Esophagus squamous epithelium (tissue), 5 donors: ENCODE data around the gene EXOC1. TPM values are rescaled to one million over a fixed set of nuclear protein-coding genes. Genes with fewer than 3 reads are reported as not detected.
"Not testable (repeated sequence)": the region's sequence is repeated elsewhere in the genome, so short reads cannot be mapped to it uniquely, and the experiment has no call there.

ENCODE experiments used
- DNase-seq: peaks from one replicate; lab custom pipeline; 2025; lab: John Stamatoyannopoulos, UW
- H3K27ac ChIP-seq, 4 donors: fragments of 200-600 bp; sonication (generic); one replicate each; pipeline ENCODE4 v1.5.1; 2016 to 2019; ENCODE audit warnings: mild to moderate bottlenecking in 1 of 4
- H3K27me3 ChIP-seq, 4 donors: fragments of 200-600 bp; sonication (generic); 1 replicate in 3 of 4; 2 replicates in 1 of 4; pipeline versions ENCODE4 v1.5.1 to v1.6.0; 2017 to 2021; ENCODE audit warnings: antibody characterized with exemption in 1 of 4
- H3K36me3 ChIP-seq, 3 donors: fragments of 200-600 bp; sonication (generic); one replicate each; pipeline ENCODE4 v1.5.1; 2016 to 2019
- H3K4me1 ChIP-seq, 3 donors: fragments of 200-600 bp; sonication (generic); one replicate each; pipeline ENCODE4 v1.5.1; 2017 to 2019
- H3K4me3 ChIP-seq, 4 donors: fragments of 200-600 bp; sonication (generic); 1 replicate in 3 of 4; 2 replicates in 1 of 4; pipeline ENCODE4 v1.5.1; 2016 to 2019; ENCODE audit warnings: mild to moderate bottlenecking in 2 of 4, moderate library complexity in 1 of 4
- H3K9me3 ChIP-seq, 3 donors: fragments of 200-600 bp; sonication (generic); one replicate each; pipeline ENCODE4 v1.5.1; 2016 to 2019
- POLR2A ChIP-seq, 4 donors: fragments of 450-650 bp; IDR thresholded peaks; one replicate each; pipeline ENCODE4 v1.6.1; 2017; ENCODE audit warnings: antibody characterized with exemption in 4 of 4, mild to moderate bottlenecking in 4 of 4, moderate library complexity in 3 of 4
- WGBS, 2 donors: methylation state at CpG; one replicate each; pipeline ENCODE4 v1.1.5; 2018; 5-methylcytosine and 5-hydroxymethylcytosine counted together
- intact Hi-C: fragments of 100-400 bp; cut with DNase I; formaldehyde crosslinking; loops from one replicate; pipeline ENCODE4 v1.15.0; 2022
- total RNA-seq, 4 donors: library from RNA; depleted of rRNA; stranded (reverse); fragments of >200 nt; gene quantifications; one replicate each; pipeline ENCODE4 v1.1.0, GENCODE V29; 2016
- TF ChIP-seq, protein P1 (sequence below), 6 experiments: fragments of 450-650 bp in 4 of 6; fragments of 200-600 bp in 2 of 6; sonication (generic) in 2 of 6; IDR thresholded peaks; one replicate each; pipeline ENCODE4 v1.5.1; 2016 to 2019; ENCODE audit warnings: antibody characterized with exemption in 6 of 6, mild to moderate bottlenecking in 4 of 6, moderate library complexity in 4 of 6
- donor health status: DM: yes; HTN: yes; CAD: no.

Gene EXOC1
- total RNA-seq, 4 donors from 2014 or later = 28.5 to 43.7 (median 41.7) TPM

DNA sequence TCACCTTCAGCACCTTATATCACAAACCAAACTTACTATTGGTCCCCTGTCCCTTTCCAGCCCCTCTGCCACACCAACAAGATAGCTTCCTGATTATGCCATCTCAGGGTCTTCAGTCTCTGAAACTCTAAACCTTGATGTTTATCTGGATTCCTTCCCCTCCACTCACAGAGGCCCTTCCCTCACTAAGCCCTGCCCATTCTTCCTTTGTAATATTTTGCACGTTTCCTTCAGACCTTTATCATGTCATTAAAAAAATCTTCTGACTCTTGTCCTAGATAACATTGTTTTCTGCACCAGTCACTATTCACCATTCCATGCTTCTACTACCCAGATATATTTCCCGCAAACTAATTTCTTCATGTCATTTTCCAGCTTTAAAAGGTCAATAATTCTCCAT, 77.6 kb downstream of the EXOC1 start:
- Histone ChIP-seq H3K4me1 (peaks cover 0 to 4% (median 0%) of the 10 kb centered on the region in 3 donors), H3K27ac (no peak overlapping the region), H3K4me3 (no peak overlapping the region), H3K27me3 (no peaks in the 10 kb centered on the region), H3K36me3 (no peaks in the 10 kb centered on the region), H3K9me3 (peaks cover 0 to under 1% (median 0%) of the 10 kb centered on the region in 3 donors)
- DNase-seq = no peak
- WGBS, 2 donors = 69 to 72% methylated on average over 2 of the region's 2 CpGs
- TF ChIP-seq POLR2A (IDR thresholded peaks at IDR 0.05) = no peak
- TF ChIP-seq, protein P1, sequence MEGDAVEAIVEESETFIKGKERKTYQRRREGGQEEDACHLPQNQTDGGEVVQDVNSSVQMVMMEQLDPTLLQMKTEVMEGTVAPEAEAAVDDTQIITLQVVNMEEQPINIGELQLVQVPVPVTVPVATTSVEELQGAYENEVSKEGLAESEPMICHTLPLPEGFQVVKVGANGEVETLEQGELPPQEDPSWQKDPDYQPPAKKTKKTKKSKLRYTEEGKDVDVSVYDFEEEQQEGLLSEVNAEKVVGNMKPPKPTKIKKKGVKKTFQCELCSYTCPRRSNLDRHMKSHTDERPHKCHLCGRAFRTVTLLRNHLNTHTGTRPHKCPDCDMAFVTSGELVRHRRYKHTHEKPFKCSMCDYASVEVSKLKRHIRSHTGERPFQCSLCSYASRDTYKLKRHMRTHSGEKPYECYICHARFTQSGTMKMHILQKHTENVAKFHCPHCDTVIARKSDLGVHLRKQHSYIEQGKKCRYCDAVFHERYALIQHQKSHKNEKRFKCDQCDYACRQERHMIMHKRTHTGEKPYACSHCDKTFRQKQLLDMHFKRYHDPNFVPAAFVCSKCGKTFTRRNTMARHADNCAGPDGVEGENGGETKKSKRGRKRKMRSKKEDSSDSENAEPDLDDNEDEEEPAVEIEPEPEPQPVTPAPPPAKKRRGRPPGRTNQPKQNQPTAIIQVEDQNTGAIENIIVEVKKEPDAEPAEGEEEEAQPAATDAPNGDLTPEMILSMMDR (IDR thresholded peaks at IDR 0.05) = no peak
- intact Hi-C loops = no loop called here

DNA sequence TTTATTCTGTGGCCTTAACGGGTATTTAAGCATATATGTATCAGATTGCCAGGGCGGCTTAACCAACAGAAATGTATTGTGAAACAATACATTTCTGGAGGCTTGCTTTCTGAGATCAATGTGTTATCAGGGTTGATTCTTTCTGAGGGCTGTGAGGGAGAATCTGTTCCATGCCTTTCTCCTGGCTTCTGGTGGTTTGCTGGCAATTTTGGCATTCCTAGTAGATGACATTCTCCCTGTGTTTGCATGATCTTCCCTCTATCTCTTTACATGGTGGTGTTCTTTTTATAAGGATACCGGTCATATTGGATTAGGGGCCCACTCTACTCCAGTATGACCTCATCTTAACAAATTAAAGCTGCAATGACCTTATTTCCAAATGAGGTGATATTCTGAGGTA, 78.4 kb downstream of the EXOC1 start:
- Histone ChIP-seq H3K36me3 (no peaks in the 10 kb centered on the region), H3K27me3 (no peaks in the 10 kb centered on the region), H3K27ac (no peak overlapping the region), H3K4me1 (peaks cover 0 to 4% (median 0%) of the 10 kb centered on the region in 3 donors), H3K4me3 (no peak overlapping the region), H3K9me3 (peaks cover 0 to 5% (median 0%) of the 10 kb centered on the region in 3 donors)
- intact Hi-C loops = no loop called here
- DNase-seq = no peak
- WGBS, 2 donors = 70 to 74% methylated on average over 3 of the region's 3 CpGs
- TF ChIP-seq POLR2A (IDR thresholded peaks at IDR 0.05) = no peak
- TF ChIP-seq, protein P1 (IDR thresholded peaks at IDR 0.05) = no peak

DNA sequence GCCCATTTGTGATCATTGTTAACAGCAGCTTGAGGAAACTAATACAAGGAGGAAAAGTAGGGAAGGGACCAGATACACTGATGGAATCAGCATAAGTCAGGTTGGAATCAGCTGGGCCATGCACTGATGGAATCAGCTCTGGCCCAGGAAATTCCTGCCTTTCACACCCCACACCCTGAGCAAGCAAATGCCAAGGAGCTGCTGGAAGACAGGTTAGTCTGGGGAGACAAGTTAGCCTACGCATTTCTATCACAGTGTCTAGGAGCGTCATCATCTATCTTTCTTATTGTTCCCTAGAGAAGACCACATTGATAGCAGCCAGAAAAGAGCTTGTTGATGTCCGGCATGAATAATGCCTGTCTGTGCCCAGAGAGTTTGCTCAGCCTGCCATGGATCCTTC, 79.1 kb downstream of the EXOC1 start:
- no peak for DNase-seq
- intact Hi-C loops = no loop called here

DNA sequence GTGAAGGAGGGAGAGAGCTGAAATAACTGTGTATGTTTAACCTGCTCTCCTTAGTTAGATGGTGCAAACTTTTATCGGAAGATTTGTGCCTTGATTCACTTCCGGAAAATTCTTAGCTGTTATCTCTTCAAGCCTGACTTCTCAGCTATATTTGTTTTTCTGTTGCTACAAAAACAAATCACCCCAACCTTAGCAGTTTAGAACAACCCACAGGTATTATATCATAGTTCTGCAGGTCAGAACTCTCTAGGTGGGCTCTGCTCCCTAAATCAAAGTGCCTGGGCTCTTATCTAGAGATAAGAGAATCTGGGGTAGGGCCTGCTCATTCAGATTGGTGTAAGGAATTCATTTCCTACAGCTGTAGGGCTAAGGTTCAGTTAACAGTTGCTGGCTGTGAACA, 80.2 kb downstream of the EXOC1 start:
- Histone ChIP-seq H3K9me3 (peaks cover 0 to 13% (median 7%) of the 10 kb centered on the region in 3 donors), H3K4me1 (peaks cover 0 to 4% (median 0%) of the 10 kb centered on the region in 3 donors), H3K4me3 (no peak overlapping the region), H3K27ac (no peak overlapping the region), H3K27me3 (no peaks in the 10 kb centered on the region), H3K36me3 (peaks cover 0 to 5% (median 0%) of the 10 kb centered on the region in 3 donors)
- DNase-seq = no peak
- no peak for TF ChIP-seq POLR2A (IDR thresholded peaks at IDR 0.05)
- TF ChIP-seq, protein P1 (IDR thresholded peaks at IDR 0.05) = no peak
- whole genome bisulfite sequencing, 2 donors = 43 to 55% methylated on average over 2 of the region's 2 CpGs
- intact Hi-C loops = no loop called here

More for the DNA sequence above, 79.1 kb downstream of the EXOC1 start:
- H3K4me3 ChIP-seq = no peak overlapping the region
- peaks cover 0 to 4% (median 0%) of the 10 kb centered on the region in 3 donors for H3K4me1 ChIP-seq
- TF ChIP-seq POLR2A (IDR thresholded peaks at IDR 0.05) = no peak
- TF ChIP-seq, protein P1 (IDR thresholded peaks at IDR 0.05) = no peak
- no peak overlapping the region for H3K27ac ChIP-seq
- 72 to 73% methylated on average over 3 of the region's 3 CpGs for WGBS, 2 donors
- peaks cover 0 to 11% (median 0%) of the 10 kb centered on the region in 3 donors for H3K9me3 ChIP-seq
- H3K27me3 ChIP-seq = no peaks in the 10 kb centered on the region
- no peaks in the 10 kb centered on the region for H3K36me3 ChIP-seq

DNA sequence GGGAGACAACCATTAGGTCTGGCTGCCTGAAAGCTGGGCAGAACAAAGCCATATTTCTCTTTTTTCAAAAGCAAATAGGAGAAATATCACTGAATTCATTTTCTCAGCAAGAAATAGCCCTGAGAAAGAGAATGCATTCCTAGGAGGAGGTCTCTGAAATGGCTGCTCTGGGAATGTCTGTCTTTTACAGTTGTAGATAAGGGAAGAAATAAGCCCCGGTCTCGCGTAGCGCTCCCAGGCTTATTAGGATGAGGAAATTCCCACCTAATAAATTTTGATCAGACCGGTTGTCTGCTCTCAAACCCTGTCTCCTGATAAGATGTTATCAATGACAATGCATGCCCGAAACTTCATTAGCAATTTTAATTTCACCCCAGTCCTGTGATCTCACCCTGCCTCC, 82.5 kb downstream of the EXOC1 start:
- DNase-seq, H3K27ac ChIP-seq, H3K36me3 ChIP-seq, H3K4me3 ChIP-seq, intact Hi-C loops, H3K27me3 ChIP-seq, H3K4me1 ChIP-seq: not testable (repeated sequence)
- WGBS, 2 donors = 92 to 98% methylated on average over 6 of the region's 6 CpGs
- peaks cover 0 to 13% (median 7%) of the 10 kb centered on the region in 3 donors for H3K9me3 ChIP-seq

DNA sequence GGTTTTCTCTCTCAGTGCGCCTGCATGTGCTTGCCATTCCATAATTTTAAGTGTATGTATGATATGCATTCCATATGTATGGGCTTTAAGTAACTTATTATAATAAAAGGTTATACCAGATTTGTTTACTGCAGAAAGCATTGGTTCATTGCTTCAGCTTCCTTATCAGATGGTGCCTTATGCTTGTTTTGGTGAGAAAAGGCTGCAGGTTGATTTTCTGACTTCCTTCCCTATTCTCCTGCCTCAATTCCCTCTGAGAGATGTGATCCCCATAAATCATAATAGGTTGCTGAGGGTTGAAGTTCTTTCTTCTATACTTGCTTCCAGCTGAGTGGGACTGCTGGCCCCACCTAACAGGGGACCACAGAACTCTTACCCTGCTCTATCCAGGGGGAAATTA, 85.0 kb downstream of the EXOC1 start:
- no peak overlapping the region for H3K27ac ChIP-seq
- no peaks in the 10 kb centered on the region for H3K27me3 ChIP-seq
- H3K9me3 ChIP-seq = peaks cover 0 to 13% (median 7%) of the 10 kb centered on the region in 3 donors
- H3K4me1 ChIP-seq = no peaks in the 10 kb centered on the region
- H3K4me3 ChIP-seq = no peak overlapping the region
- no peak for DNase-seq
- 93 to 100% methylated on average over 1 of the region's 1 CpG for WGBS, 2 donors
- H3K36me3 ChIP-seq = peaks cover 0 to 5% (median 0%) of the 10 kb centered on the region in 3 donors
- TF ChIP-seq, protein P1 (IDR thresholded peaks at IDR 0.05) = no peak
- TF ChIP-seq POLR2A (IDR thresholded peaks at IDR 0.05) = no peak
- intact Hi-C loops = no loop called here
